D341Med (cell line): ENCODE results near the gene UCHL5.
"Not testable (repeated sequence)": the region's sequence is repeated elsewhere in the genome, so short reads cannot be mapped to it uniquely, and the experiment has no call there.

Experiments
- DNase-seq: peaks from one replicate; pipeline ENCODE4 v3.0.0; 2012; ENCODE audit warnings: low spot score

Gene UCHL5

GRCh38 chr1:193011406-193011805 lies 47.8 kb downstream of the UCHL5 start:
- no peak for DNase-seq

- no peak for DNase-seq
Observed at GRCh38 chr1:193009501-193009900, 49.7 kb downstream of the UCHL5 start.

GRCh38 chr1:193005785-193006184 lies 53.4 kb downstream of the UCHL5 start:
- no peak for DNase-seq

- no peak for DNase-seq
Observed at GRCh38 chr1:192998536-192998935, 60.6 kb downstream of the UCHL5 start.

GRCh38 chr1:192994141-192994540 lies 65.0 kb downstream of the UCHL5 start:
- DNase-seq: no peak

- no peak for DNase-seq
Observed at GRCh38 chr1:192993426-192994085, 65.6 kb downstream of the UCHL5 start.

- DNase-seq: not testable (repeated sequence)
Observed at GRCh38 chr1:192986748-192987334, 72.3 kb downstream of the UCHL5 start.

- DNase-seq: no peak
Observed at GRCh38 chr1:192986110-192986747, 72.9 kb downstream of the UCHL5 start.

GRCh38 chr1:192984080-192984479 lies 75.1 kb downstream of the UCHL5 start:
- DNase-seq: no peak

GRCh38 chr1:192983349-192983980 lies 75.7 kb downstream of the UCHL5 start:
- no peak for DNase-seq

- no peak for DNase-seq
Observed at GRCh38 chr1:192980856-192981255, 78.3 kb downstream of the UCHL5 start.

GRCh38 chr1:192980334-192980733 lies 78.8 kb downstream of the UCHL5 start:
- not testable (repeated sequence) for DNase-seq

GRCh38 chr1:192979542-192979941 lies 79.6 kb downstream of the UCHL5 start:
- DNase-seq: no peak

GRCh38 chr1:192978195-192978710 lies 80.9 kb downstream of the UCHL5 start:
- no peak for DNase-seq

- no peak for DNase-seq
Observed at GRCh38 chr1:192977089-192977706, 82.0 kb downstream of the UCHL5 start.

GRCh38 chr1:192976576-192976975 lies 82.6 kb downstream of the UCHL5 start:
- DNase-seq: no peak

GRCh38 chr1:192974701-192975100 lies 84.5 kb downstream of the UCHL5 start:
- no peak for DNase-seq

GRCh38 chr1:192973988-192974387 lies 85.2 kb downstream of the UCHL5 start:
- DNase-seq: no peak

- no peak for DNase-seq
Observed at GRCh38 chr1:192973202-192973601, 86.0 kb downstream of the UCHL5 start.

- no peak for DNase-seq
Observed at GRCh38 chr1:192969091-192969490, 90.1 kb downstream of the UCHL5 start.

GRCh38 chr1:192968323-192968722 lies 90.8 kb downstream of the UCHL5 start:
- no peak for DNase-seq

- DNase-seq: no peak
Observed at GRCh38 chr1:192967901-192968300, 91.3 kb downstream of the UCHL5 start.
